ENCODE measurements around the gene HEG1.

DNA sequence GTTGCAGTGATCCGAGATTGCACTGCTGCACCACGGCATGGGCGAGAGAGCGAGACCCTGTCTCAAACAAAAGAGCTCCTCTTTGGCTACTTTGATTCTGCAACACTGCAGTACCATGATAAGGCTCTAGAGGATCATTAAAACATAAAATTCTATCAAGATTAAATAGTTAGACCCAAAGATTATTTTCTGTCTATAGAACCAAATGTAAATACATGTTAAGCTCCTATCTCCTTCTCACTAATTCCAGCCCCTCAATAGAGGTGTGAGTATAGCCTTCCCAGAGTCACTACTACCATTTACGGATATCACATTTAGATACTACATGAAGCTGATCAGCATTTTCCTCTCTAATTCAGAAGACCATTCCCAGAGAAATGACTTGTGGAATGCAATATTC, 116.9 kb downstream of the HEG1 start:
- TF ChIP-seq, protein P1, sequence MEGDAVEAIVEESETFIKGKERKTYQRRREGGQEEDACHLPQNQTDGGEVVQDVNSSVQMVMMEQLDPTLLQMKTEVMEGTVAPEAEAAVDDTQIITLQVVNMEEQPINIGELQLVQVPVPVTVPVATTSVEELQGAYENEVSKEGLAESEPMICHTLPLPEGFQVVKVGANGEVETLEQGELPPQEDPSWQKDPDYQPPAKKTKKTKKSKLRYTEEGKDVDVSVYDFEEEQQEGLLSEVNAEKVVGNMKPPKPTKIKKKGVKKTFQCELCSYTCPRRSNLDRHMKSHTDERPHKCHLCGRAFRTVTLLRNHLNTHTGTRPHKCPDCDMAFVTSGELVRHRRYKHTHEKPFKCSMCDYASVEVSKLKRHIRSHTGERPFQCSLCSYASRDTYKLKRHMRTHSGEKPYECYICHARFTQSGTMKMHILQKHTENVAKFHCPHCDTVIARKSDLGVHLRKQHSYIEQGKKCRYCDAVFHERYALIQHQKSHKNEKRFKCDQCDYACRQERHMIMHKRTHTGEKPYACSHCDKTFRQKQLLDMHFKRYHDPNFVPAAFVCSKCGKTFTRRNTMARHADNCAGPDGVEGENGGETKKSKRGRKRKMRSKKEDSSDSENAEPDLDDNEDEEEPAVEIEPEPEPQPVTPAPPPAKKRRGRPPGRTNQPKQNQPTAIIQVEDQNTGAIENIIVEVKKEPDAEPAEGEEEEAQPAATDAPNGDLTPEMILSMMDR (IDR thresholded peaks at IDR 0.05; ENCODE audit: poor library complexity) = no peak
- no peak for TF ChIP-seq EZH2 (IDR thresholded peaks at IDR 0.05; ENCODE audit: borderline replicate concordance)
